ENCODE data around the gene ZNF697.

DNA sequence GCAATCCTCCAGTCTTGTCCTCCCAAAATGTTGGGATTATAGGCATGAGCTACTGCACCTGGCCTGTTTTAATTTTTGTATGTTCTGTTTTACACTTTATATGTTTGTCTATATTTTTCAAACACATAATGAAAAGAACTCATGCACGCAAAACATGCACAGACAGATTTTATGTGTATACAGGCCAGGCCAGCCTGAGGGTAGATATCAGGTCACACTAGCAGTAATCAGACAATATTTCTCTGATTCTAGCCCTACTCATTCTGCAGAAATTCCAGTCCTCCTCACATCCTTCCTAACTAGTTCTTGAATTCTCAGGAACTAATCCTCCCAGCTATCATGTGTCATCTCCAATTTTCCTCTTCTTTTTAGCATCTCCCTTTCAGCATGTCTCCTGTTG, 35.8 kb upstream of the ZNF697 start:
- TF ChIP-seq, protein P1, sequence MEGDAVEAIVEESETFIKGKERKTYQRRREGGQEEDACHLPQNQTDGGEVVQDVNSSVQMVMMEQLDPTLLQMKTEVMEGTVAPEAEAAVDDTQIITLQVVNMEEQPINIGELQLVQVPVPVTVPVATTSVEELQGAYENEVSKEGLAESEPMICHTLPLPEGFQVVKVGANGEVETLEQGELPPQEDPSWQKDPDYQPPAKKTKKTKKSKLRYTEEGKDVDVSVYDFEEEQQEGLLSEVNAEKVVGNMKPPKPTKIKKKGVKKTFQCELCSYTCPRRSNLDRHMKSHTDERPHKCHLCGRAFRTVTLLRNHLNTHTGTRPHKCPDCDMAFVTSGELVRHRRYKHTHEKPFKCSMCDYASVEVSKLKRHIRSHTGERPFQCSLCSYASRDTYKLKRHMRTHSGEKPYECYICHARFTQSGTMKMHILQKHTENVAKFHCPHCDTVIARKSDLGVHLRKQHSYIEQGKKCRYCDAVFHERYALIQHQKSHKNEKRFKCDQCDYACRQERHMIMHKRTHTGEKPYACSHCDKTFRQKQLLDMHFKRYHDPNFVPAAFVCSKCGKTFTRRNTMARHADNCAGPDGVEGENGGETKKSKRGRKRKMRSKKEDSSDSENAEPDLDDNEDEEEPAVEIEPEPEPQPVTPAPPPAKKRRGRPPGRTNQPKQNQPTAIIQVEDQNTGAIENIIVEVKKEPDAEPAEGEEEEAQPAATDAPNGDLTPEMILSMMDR (IDR thresholded peaks at IDR 0.05), result no peak
- TF ChIP-seq TCF7L2 (IDR thresholded peaks at IDR 0.05; ENCODE audit: low read depth, low read length) (no peak), POLR2AphosphoS5 (IDR thresholded peaks at IDR 0.05; ENCODE audit: low read depth, low read length) (no peak), SIN3A (IDR thresholded peaks at IDR 0.05; ENCODE audit: borderline replicate concordance, insufficient read depth, low read depth, low read length) (no peak)
- TF ChIP-seq, protein P2, sequence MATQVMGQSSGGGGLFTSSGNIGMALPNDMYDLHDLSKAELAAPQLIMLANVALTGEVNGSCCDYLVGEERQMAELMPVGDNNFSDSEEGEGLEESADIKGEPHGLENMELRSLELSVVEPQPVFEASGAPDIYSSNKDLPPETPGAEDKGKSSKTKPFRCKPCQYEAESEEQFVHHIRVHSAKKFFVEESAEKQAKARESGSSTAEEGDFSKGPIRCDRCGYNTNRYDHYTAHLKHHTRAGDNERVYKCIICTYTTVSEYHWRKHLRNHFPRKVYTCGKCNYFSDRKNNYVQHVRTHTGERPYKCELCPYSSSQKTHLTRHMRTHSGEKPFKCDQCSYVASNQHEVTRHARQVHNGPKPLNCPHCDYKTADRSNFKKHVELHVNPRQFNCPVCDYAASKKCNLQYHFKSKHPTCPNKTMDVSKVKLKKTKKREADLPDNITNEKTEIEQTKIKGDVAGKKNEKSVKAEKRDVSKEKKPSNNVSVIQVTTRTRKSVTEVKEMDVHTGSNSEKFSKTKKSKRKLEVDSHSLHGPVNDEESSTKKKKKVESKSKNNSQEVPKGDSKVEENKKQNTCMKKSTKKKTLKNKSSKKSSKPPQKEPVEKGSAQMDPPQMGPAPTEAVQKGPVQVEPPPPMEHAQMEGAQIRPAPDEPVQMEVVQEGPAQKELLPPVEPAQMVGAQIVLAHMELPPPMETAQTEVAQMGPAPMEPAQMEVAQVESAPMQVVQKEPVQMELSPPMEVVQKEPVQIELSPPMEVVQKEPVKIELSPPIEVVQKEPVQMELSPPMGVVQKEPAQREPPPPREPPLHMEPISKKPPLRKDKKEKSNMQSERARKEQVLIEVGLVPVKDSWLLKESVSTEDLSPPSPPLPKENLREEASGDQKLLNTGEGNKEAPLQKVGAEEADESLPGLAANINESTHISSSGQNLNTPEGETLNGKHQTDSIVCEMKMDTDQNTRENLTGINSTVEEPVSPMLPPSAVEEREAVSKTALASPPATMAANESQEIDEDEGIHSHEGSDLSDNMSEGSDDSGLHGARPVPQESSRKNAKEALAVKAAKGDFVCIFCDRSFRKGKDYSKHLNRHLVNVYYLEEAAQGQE (IDR thresholded peaks at IDR 0.05; ENCODE audit: insufficient read depth in 1 of 2, low read depth in 2 of 2, low read length in 1 of 2), result no peak

Measured in Panc1 (cell line).